GM19372 (cell line): ENCODE measurements around the gene CFI.
"Not testable (repeated sequence)": the region's sequence is repeated elsewhere in the genome, so short reads cannot be mapped to it uniquely, and the experiment has no call there.

ENCODE experiments used
- ATAC-seq: cut with Tn5 transposase; IDR thresholded peaks from one replicate; pipeline ENCODE4 v1.9.1; 2021; ENCODE audit warnings: mild to moderate bottlenecking, low read depth, moderate library complexity; ENCODE audit not compliant: unreplicated experiment

Gene CFI

DNA sequence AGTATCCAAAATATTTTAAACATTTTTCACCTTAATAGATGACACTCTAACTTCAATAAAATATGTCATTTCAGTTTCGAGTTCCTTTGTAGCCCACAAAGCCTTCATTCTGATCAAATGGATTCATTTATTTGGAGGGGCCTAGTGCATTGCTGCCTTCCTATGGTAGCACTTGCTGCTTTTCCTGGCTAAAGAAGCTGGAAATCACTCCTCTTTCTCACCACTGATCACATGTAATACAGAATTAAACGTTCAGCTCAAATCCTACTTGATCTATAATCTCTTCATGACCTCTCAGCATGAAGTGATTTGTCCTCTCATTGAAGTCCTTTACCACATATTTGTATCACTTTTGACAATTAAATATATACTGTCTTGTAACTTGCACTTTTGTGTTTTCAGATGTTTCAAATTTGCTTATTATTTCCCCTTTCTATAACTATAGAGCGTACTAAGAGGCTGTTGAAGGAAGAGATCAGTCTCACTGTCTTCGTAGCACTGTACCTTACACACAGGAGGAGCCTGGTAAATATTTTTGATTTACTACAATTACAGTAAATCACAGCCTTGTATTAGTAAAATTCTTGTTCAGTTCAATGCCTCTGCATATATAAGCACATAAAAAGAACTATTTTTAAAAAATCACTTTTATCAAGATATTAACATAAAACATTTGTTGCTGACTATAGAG lies 555 bp downstream of the CFI start:
- ATAC-seq = no peak

DNA sequence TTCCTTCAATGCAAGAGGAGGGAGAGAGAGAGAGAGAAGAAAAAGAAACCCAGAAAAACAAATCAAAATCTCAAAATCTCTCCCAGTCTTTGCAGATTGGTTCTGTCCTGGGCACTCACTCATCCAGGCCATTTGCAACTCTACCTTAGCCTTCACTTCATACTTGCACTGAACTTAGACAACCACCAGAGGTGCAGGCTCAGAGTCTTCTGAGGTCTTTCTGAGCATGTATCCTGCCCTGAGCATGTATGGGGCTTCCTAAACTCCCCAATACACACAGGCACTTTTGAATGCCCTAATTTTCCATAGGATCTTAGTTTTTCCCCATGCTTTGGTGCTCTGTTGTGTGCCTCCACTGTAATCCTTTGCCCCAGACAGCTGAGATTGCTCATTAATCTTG lies 2.9 kb downstream of the CFI start:
- no peak for ATAC-seq

DNA sequence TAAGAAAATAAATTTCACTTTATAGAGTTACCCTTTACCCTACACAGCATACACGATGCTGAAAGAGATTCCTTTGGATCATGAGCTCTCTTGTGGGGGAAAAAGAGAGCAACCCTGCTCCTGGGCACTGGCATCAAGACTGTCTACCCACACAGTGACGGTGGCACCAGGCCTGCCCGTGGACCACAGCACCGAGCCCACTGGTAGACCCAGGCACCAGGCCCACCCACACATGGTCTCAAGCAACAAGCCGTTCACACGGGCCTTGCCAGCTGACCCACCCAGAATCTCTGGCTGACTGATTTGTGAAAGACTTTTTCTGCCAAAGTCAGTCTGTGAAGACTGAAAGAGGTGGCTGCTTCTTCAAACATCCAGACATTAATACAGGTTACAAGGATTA lies 6.7 kb downstream of the CFI start:
- ATAC-seq = no peak

DNA sequence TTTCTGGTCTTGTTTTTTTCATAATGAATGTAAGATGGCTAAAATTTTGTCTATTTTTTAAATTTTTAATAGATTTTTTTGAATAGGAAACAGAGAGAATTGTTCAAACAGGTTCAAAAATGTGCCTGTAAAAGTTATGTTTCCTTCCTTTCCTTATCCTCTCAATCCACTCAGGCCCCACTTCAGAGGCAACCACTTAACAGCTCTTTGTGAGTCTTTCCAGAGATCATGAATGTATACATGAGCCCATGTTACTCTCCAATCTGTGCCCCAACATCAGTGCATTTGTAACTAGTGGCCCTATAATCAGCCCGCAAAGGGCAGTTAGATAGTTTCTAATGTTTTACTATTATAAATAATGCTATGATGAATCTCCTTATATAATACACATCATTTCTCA lies 14.0 kb downstream of the CFI start:
- ATAC-seq = no peak

DNA sequence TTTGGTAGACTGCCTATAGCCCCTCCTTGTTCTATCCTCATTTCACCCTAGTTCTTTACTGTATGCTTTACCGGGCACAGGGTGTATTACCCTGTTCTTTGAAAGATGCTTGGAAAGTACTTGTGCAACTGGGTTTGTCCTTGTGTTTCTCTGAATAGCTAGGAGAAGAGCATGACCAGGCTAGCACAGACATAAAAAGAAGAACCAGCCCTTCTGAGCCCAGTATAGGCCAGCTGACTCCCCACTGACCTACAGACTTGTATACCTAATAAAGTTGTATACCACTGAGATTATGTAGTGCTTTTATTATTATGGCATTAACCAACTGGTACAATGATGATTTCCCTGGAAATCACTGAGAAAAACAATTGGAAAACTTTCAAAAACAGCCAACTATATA lies 15.0 kb downstream of the CFI start:
- ATAC-seq = no peak

DNA sequence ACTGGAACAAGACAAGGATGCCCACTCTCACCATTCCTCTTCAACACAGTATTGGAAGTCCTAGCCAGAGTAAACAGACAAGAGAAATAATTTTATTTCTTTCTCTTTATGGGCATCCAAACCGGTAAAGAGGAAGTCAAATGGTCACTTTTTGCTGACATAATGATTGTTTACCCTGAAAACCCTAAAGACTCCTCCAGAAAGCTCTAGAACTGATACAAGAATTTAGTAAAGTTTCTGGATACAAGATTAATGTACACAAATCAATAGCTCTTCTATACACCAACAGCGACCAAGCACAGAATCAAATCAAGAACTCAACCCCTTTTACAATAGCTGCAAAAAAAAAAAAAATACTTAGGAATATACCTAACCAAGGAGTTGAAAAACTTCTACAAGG lies 19.7 kb downstream of the CFI start:
- not testable (repeated sequence) for ATAC-seq

DNA sequence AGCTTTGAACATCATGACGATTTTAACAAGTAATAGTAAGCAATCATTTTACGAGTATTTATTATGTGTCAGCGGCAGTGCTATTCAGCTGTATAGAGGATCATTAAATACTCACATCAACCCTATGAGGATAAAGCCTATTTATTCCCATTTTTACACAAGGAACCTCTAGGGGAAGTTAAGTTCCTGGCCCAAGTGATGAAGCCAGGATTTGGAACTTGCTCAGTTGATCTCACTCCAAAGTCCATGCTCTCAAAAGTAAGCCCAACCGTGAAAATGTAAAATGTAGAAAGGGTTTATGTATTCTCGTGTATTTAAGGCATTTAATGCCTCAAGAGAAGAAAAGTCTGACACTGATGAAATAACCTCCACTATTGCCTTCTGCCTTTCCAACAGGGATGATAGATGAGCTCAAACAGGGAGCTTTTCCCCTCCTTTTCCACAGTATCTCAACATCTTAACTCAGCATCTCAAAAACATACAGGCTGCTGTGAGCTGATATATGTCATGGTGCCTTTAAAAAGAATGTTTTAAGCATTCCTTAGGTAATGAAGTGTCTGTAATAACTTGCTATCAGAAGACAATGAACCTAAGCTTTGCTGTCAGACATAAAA lies 36.9 kb downstream of the CFI start:
- no peak for ATAC-seq

DNA sequence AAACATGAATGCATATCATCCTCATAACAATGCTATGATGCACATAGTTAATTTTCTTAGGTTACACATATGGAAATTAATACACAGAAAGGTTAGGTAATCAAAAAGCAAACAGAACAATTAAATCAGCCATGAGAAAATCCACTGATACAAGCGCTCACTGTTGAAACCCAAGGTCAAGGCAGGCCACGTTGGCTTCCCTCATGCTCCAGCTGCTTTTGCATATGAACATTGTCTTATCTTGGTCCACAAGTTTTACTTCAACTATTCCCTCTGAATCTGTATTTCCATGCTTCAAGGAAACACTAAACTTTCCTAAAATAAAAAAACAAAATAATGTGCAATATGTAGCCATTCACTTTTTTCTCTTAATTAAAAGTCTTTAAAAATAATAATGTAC lies 37.4 kb downstream of the CFI start:
- ATAC-seq = no peak

DNA sequence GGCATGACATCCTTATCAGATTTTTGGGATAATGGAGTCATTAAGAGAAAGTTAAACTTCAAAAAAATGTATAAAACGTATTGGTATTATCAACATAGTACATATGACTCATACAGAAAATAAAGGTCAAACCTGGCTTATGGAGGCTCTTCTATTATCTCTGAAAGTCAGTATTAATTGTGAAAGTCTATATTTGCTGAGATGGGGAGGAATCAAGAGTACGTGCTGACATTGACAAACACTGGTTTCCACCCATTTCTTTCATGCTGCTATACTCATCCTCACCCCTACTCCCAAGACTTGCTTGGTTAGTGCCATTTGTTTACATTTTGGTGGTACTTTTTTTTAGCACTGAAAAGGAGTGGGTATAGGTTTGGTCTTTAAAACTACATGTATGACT lies 41.1 kb downstream of the CFI start:
- ATAC-seq = no peak

DNA sequence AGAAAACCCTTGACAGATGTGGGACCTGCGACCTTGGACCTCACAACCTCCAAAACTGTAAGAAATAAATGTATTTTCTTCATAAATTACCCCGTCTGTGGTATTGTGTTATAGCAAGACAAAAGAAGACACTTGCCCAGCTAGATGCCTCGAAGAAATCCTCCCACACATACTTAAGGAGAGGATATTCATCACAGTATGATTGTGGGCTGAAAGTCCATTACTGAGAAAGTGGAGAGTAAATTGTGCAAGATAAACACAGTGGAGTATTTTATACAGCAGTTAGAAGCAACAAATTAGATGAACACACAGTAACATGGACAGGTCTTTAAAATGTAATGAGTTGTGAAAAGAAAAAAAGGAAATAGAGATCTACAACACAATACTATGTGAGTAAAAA lies 46.1 kb downstream of the CFI start:
- ATAC-seq = no peak

DNA sequence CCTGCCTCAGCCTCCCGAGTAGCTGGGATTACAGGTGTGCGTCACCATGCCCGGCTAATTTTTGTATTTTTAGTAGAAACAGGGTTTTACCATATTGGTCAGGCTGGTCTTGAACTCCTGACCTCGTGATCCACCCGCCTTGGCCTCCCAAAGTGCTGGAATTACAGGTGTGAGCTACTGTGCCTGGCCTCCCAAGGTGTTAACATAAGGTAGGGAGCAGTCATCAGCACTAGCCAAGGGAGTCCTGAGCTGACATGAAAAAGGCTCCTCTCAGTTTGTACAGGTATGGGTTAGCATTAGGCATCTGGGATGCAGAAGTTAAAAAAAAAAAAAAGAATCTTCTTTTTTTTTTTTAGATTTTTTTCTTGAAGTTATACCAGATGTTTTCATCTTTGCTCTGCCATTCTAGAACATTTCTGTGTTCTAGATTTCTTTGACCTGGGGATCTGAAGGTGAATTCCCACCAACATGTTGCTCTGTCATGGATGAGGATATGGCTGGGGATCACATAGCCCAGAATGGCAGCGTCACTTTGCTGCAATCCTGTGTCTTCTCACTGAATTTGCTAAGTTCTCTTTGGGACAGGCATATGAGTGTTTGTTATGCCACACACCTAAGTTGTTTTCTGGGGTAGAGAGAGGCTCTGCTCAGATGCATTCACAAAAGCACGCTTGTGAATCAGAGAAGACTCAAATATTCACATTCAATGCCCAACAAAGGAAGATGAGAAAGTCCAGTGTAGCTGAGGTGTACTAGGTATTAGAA lies 47.5 kb downstream of the CFI start:
- no peak for ATAC-seq

DNA sequence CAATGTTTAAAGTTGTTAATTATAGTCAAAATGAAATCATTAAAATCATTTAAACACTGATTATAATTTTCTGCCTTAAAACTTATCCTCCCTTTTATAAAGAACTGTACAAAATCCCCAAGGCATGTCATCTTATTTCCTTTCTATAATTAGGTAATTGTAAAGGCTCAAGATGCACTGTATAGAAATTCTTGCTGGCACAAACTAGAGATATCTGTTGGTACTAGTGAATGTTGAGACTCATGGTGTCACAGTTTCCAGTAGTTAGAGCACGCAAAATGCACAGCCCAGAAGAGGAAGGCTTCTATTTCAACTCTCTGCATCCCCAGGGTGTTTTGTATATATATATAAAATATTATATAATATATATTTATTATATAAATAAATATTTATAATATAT lies 49.3 kb downstream of the CFI start:
- ATAC-seq = no peak

DNA sequence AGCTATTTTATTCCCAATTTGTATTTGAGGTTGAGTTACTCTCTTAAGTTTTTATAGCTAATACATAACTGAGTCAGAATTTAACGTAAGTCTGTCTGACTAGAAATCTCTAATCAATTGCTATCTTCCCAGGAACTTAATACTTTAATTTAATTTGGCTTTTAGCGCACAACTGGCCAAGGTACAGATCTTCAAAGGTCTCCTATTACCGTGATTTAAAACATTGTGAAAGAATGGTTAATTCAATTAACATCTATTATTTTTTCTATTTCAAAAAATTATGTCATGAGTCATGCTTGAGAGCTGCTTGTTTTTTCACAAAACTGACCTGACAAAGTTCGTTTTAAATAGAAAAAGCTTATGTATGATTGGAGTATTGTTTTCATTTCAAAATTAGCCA lies 49.9 kb downstream of the CFI start:
- ATAC-seq = no peak

DNA sequence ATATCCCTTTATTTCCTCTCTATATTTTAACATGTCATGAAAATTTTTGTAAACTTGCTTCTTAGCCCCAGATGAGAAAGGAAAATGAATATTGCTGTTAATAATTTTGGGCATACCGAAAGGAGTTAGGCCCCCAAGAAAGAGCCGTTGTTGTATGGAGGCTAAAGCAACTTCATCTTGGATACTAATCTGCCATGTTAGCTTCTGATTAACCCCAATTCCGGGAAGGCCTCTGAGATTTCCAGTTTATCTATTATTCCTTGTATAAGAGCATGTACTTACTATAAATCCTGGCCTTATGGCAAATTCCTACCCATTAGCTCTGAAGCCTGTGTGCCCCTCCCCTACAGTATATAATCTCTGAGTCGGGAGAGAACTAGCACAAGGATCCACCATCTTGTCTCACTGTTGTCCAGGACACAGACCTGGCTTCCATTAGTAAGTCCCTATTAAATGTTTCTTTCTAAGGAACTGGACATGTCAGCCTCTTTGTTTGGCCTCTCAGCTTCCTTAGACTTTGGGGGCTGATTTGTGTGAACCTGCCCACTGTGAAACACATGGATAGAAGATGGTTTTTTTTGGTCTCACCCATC lies 51.1 kb downstream of the CFI start:
- no peak for ATAC-seq

DNA sequence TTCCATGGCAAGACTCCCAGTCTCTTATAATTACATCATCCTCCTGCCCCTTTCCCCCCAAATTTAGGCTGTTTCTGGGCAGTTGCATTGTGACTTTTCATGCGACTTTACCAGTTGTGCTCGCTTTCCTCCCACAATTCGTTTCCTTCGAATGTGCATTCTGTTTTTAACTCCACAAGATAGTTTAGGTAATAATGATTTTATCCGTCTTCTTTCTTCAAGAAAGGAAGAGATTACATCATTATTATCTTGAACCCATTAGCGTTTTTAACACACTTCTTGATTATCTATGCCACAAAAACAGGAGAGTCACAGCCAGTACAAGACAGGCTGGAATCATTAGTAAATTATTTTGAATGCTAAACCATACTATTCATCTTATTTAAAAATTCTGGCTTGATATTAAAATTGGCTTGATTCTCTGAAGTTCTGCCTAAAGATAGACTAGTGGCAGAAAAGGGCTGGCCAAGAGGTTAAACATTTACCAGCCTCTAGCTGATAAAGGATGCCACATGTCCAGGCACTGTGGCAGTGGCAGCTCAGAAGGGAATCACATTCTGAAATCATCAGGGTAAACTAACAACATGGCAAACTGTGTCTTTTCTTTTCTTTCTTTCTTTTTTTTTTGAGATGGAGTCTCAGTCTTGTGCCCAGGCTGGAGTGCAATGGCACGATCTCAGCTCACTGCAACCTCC lies 52.3 kb downstream of the CFI start:
- ATAC-seq = no peak

DNA sequence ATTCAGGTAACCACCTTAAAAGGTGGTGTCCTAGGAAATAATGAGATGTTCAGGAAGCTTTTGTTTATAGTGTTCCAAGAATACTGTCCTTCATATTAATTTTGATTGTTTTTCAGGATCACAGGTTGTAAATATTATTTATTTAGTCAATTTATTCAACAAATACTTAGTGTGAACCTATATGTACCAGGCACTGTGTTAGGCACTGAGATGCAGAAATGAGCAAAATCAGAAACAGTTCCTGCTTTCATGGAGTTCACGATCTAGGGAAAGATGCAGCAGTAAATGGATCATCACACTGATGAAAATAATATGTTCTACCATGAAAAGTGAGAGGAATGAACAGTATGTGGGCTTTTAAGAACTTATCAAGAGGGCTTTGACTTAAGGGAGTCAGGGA lies 53.7 kb downstream of the CFI start:
- ATAC-seq = no peak

DNA sequence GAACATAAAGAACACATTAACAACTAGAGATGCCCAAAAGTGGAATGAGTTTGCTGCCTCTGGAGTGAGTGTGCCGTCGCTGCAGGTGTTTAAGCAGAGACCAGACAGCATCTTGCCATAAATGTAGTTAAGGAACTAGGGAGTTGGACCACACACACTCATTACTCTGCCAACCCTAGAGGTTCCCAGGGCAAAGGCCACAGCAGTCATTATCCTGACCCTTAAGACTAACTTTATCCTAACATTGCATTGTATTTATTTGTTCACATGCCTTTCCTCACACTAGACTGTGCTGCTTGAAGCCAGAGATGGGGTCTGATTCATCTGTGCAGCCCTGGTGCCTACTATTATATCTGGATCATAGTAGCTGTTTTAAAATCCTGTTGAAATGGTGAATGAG lies 55.1 kb downstream of the CFI start:
- no peak for ATAC-seq

DNA sequence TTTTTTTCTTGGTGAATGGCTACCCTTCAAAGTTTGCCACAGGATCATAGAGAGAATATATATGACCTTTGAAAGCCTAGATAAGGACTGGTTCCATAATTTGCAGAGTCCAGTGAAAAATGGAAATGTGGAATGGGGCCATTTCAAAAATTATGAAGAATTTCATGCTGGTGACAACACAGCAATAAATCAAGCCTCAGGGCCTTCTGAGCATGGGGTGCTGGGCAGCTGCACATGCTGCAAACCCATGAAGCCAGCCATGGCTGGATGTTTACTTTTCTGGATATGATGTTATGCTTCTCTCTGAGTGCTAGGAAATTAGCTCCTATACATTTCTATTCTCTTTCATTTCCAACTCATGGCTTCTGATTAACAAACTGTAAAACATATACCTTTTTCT lies 56.0 kb downstream of the CFI start:
- ATAC-seq = no peak

DNA sequence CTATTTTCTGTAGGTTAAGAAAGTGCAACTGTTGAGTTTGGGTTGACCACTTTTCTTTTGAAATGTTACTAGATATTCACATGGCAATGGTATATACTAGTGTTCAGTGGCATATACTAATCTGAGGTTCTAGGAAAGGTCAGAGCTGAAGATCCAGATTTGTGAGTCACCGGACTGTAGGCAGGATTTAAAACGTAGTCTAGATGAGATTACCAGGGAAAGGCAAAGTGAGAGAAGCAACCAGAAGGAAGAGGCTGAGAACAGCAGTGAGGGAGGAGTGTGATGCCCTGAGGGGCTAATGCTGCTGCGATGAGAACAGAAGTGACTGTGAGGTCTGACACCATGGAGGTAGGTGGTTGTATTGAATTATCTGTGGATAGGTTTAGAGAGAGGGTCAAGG lies 62.3 kb downstream of the CFI start:
- no peak for ATAC-seq

DNA sequence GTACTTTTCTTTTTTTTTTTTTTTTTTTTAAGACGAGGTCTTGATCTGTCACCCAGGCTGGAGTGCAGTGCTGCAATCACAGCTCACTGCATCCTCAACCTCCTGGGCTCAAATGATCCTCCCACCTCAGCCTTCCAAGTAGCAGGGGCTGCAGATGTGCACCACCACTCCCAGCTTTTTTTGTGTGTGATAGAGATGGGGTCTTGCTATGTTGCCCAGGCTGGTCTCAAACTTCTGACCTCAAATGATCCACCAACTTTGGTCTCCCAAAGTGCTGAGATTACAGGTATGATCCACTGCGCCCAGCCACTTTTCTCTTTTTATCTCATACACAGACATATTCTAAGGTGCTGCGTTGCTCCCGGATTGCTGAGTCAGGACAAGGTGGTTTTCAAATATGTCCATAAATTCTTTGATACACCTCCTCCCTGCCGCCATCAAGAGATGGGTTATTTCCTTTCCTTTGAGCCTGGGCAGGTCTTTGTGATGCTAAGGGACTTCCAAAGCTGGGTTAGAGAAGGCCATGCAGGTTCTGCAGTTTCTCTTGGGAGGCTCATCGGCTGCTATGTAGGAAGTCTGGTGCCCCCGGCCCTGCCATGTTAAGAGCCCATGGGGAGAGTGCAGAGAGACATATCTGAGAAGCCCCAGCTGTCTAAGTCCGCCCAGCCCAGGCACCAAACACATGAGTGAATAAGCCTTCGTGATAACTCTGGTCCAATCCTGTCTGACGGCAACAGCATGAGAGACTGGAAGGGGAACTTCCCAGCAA lies 63.5 kb downstream of the CFI start:
- no peak for ATAC-seq
